K562 (cell line): ENCODE results near the gene IRAG1. TPM values are rescaled to one million over a fixed set of nuclear protein-coding genes. Genes with fewer than 3 reads are reported as not detected.
A peak's percentile ranks its signal among the peaks of the same experiment; 100 is the strongest.

Experiments used
- FOSL1 ChIP-seq: fragments of 200-800 bp; sonication (Bioruptor generic); conservative IDR thresholded peaks from 2 replicates; pipeline ENCODE4 v1.6.1; 2016; ENCODE audit warnings: missing genetic modification characterization, missing compliant biosample characterization
- FOXK1 ChIP-seq: sonication (generic); formaldehyde crosslinking; IDR thresholded peaks from 2 replicates; pipeline ENCODE4 v1.8.0; 2022; ENCODE audit warnings: missing genetic modification reagents, mild to moderate bottlenecking, borderline replicate concordance
- FOXM1 ChIP-seq, 2 experiments: fragments of 450-650 bp in 1 of 2; sonication (generic) in 1 of 2; formaldehyde crosslinking in 1 of 2; IDR thresholded peaks; 2 replicates each; pipeline versions ENCODE4 v1.6.1 to v1.9.0; 2017 to 2022; ENCODE audit warnings: low read depth in 2 of 2, mild to moderate bottlenecking in 2 of 2, missing genetic modification reagents in 1 of 2, moderate library complexity in 1 of 2
- MEF2A ChIP-seq: IDR thresholded peaks from 2 replicates; pipeline ENCODE4 v1.6.1; 2011; ENCODE audit warnings: low read depth, mild to moderate bottlenecking, low read length, moderate library complexity; ENCODE audit not compliant: control insufficient read depth
- MEF2D ChIP-seq: conservative IDR thresholded peaks from 2 replicates; pipeline ENCODE4 v1.6.1; 2016; ENCODE audit warnings: low read depth, missing genetic modification characterization, missing compliant biosample characterization
- MYBL2 ChIP-seq, 2 experiments: fragments of 450-650 bp in 1 of 2; sonication (generic) in 1 of 2; formaldehyde crosslinking in 1 of 2; IDR thresholded peaks; 2 replicates each; pipeline versions ENCODE4 v1.6.1 to v1.8.1; 2017 to 2022; ENCODE audit warnings: borderline replicate concordance in 1 of 2, inconsistent platforms in 1 of 2, low read depth in 1 of 2, mild to moderate bottlenecking in 1 of 2, missing genetic modification reagents in 1 of 2, moderate library complexity in 1 of 2
- NCOA4 ChIP-seq: fragments of 450-650 bp; IDR thresholded peaks from 2 replicates; pipeline ENCODE4 v1.6.1; 2018; ENCODE audit warnings: mild to moderate bottlenecking; ENCODE audit not compliant: partially characterized antibody
- PPARD ChIP-seq: fragments of 250-450 bp; sonication (Bioruptor Pico); IDR thresholded peaks from 2 replicates; pipeline ENCODE4 v1.8.0; 2022; ENCODE audit warnings: inconsistent platforms, mild to moderate bottlenecking, moderate library complexity
- RBM39 ChIP-seq: fragments of 200-400 bp; formaldehyde crosslinking; optimal IDR thresholded peaks from 2 replicates; pipeline ENCODE3; 2018; ENCODE audit warnings: low read depth, low read length
- TEAD4 ChIP-seq, 2 experiments: sonication (generic) in 1 of 2; formaldehyde crosslinking in 1 of 2; IDR thresholded peaks; 2 replicates each; pipeline versions ENCODE4 v1.6.1 to v1.8.0; 2012 to 2022; ENCODE audit warnings: borderline replicate concordance in 1 of 2, inconsistent platforms in 1 of 2, low read length in 1 of 2, mild to moderate bottlenecking in 1 of 2, missing genetic modification reagents in 1 of 2
- TOE1 ChIP-seq, 2 experiments: fragments of 450-650 bp in 1 of 2; sonication (generic) in 1 of 2; formaldehyde crosslinking in 1 of 2; IDR thresholded peaks; 2 replicates each; pipeline versions ENCODE4 v1.7.1 to v1.8.0; 2016 to 2022; ENCODE audit warnings: borderline replicate concordance in 2 of 2, mild to moderate bottlenecking in 2 of 2, antibody characterized with exemption in 1 of 2, inconsistent platforms in 1 of 2, low read depth in 1 of 2, missing genetic modification reagents in 1 of 2, moderate library complexity in 1 of 2
- ZBTB43 ChIP-seq: sonication (generic); formaldehyde crosslinking; IDR thresholded peaks from 2 replicates; pipeline ENCODE4 v1.8.0; 2023; ENCODE audit warnings: mild to moderate bottlenecking, missing genetic modification reagents
- ZNF124 ChIP-seq: sonication (generic); formaldehyde crosslinking; IDR thresholded peaks from 2 replicates; pipeline ENCODE4 v1.8.1; 2022; ENCODE audit warnings: missing genetic modification reagents
- ZNF24 ChIP-seq: fragments of 450-650 bp; IDR thresholded peaks from 2 replicates; pipeline ENCODE4 v1.6.1; 2016
- ZNF354B ChIP-seq: fragments of 250-450 bp; sonication (Bioruptor Pico); IDR thresholded peaks from 2 replicates; pipeline ENCODE4 v1.4.0; 2020
- ZNF764 ChIP-seq: fragments of 250-450 bp; sonication (Bioruptor Pico); IDR thresholded peaks from 2 replicates; pipeline ENCODE4 v1.4.0; 2020; ENCODE audit warnings: low read depth, mild to moderate bottlenecking, moderate library complexity
- polyA plus RNA-seq, 8 experiments: library from polyadenylated mRNA; depleted of rRNA in 4 of 8; stranded (reverse) in 5 of 8; unstranded in 3 of 8; fragments of >200 nt; fragmentation: Nextera tagmentation in 2 of 8; fragmentation: Illumina TruSeq in 1 of 8; extraction: Ambion mirVana in 2 of 8; extraction: Trizol in 1 of 8; gene quantifications; 2 replicates each; pipeline versions ENCODE4 v1.2.1 to v1.2.3, GENCODE V29; 2011 to 2014; ENCODE audit warnings: inconsistent platforms in 1 of 8, missing spikeins in 1 of 8
- total RNA-seq, 7 experiments: library from RNA; depleted of rRNA in 6 of 7; stranded (reverse); fragments of >200 nt in 6 of 7; fragmentation: Illumina TruSeq in 2 of 7; extraction: Trizol in 2 of 7; gene quantifications; 2 replicates each; pipeline versions ENCODE4 v1.2.1 to v1.2.3, GENCODE V29; 2011 to 2021; ENCODE audit warnings: low replicate concordance in 1 of 7
- TF ChIP-seq, protein P1 (sequence below): fragments of 250-450 bp; sonication (Bioruptor Pico); IDR thresholded peaks from 2 replicates; pipeline ENCODE4 v1.5.0; 2022; ENCODE audit warnings: mild to moderate bottlenecking
- TF ChIP-seq, protein P2 (sequence below): fragments of 250-450 bp; sonication (Bioruptor Pico); IDR thresholded peaks from 2 replicates; pipeline ENCODE4 v1.4.0; 2020

The IRAG1 gene
- total and polyA plus RNA-seq, 9 of the 15 experiments (the other 6 are each of a cell fraction or from before 2014, with no cell fraction given) = 0.01 to 0.22 (median 0.09) TPM; not detected in 1

- TF ChIP-seq, protein P1, sequence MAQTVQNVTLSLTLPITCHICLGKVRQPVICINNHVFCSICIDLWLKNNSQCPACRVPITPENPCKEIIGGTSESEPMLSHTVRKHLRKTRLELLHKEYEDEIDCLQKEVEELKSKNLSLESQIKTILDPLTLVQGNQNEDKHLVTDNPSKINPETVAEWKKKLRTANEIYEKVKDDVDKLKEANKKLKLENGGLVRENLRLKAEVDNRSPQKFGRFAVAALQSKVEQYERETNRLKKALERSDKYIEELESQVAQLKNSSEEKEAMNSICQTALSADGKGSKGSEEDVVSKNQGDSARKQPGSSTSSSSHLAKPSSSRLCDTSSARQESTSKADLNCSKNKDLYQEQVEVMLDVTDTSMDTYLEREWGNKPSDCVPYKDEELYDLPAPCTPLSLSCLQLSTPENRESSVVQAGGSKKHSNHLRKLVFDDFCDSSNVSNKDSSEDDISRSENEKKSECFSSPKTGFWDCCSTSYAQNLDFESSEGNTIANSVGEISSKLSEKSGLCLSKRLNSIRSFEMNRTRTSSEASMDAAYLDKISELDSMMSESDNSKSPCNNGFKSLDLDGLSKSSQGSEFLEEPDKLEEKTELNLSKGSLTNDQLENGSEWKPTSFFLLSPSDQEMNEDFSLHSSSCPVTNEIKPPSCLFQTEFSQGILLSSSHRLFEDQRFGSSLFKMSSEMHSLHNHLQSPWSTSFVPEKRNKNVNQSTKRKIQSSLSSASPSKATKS (CRISPR knock-in tag) = no peak; the same call in 1 of the 2 replicates
- TF ChIP-seq ZNF124 (no peak), FOSL1 (tag) (peak; percentile 86), FOXK1 (CRISPR knock-in tag) (0 out of 2 replicates have a peak, but pooled peaks have one; percentile 71), RBM39 (no peak), MYBL2 (IDR thresholded peaks at IDR 0.05; ENCODE audit: low read depth) (no peak), MYBL2 (CRISPR knock-in tag; IDR thresholded peaks at IDR 0.05; ENCODE audit: borderline replicate concordance) (no peak), NCOA4 (no peak), TOE1 (IDR thresholded peaks at IDR 0.05; ENCODE audit: borderline replicate concordance) (peak; percentile 35; the same call in 1 of the 2 replicates), TOE1 (CRISPR knock-in tag; IDR thresholded peaks at IDR 0.05; ENCODE audit: borderline replicate concordance, low read depth) (no peak), TEAD4 (IDR thresholded peaks at IDR 0.05; ENCODE audit: low read length) (peak; percentile 54; the same call in 1 of the 2 replicates), TEAD4 (CRISPR knock-in tag; IDR thresholded peaks at IDR 0.05; ENCODE audit: borderline replicate concordance) (no peak), MEF2A (no peak), FOXM1 (IDR thresholded peaks at IDR 0.05; ENCODE audit: low read depth) (no peak), FOXM1 (CRISPR knock-in tag; IDR thresholded peaks at IDR 0.05; ENCODE audit: low read depth) (no peak), ZNF764 (no peak), ZNF354B (no peak), PPARD (CRISPR knock-in tag) (no peak), ZNF24 (peak; percentile 78; the same call in 1 of the 2 replicates), ZBTB43 (CRISPR knock-in tag) (no peak), MEF2D (tag) (no peak)
- TF ChIP-seq, protein P2, sequence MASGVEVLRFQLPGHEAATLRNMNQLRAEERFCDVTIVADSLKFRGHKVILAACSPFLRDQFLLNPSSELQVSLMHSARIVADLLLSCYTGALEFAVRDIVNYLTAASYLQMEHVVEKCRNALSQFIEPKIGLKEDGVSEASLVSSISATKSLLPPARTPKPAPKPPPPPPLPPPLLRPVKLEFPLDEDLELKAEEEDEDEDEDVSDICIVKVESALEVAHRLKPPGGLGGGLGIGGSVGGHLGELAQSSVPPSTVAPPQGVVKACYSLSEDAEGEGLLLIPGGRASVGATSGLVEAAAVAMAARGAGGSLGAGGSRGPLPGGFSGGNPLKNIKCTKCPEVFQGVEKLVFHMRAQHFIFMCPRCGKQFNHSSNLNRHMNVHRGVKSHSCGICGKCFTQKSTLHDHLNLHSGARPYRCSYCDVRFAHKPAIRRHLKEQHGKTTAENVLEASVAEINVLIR (CRISPR knock-in tag) = no peak
Observed at GRCh38 chr11:10735481-10736475, 42.2 kb upstream of the IRAG1 start (continued).
